Activated T-cell treated with anti-CD3 and anti-CD28 coated beads, Interleukin-2, amount 50 U/mL, for 24 hours (primary cell): ENCODE results near the gene VCL.
"Not testable (repeated sequence)": the region's sequence is repeated elsewhere in the genome, so short reads cannot be mapped to it uniquely, and the experiment has no call there.

Experiments used
- DNase-seq: peaks from one replicate; pipeline ENCODE4 v3.0.0-alpha.2; 2020
- H3K27ac Mint-ChIP-seq: 2 replicates; pipeline ENCODE4 v1.8.0; 2020; ENCODE audit warnings: mild to moderate bottlenecking, mixed read lengths
- H3K27me3 Mint-ChIP-seq: 2 replicates; pipeline ENCODE4 v1.8.0; 2020; ENCODE audit warnings: mixed read lengths
- H3K36me3 Mint-ChIP-seq: 2 replicates; pipeline ENCODE4 v1.8.0; 2020; ENCODE audit warnings: low read depth, mixed read lengths
- H3K4me1 Mint-ChIP-seq: 2 replicates; pipeline ENCODE4 v1.8.0; 2020; ENCODE audit warnings: low read depth, mixed read lengths
- H3K4me3 Mint-ChIP-seq: 2 replicates; pipeline ENCODE4 v1.8.0; 2020; ENCODE audit warnings: mild to moderate bottlenecking, moderate library complexity, mixed read lengths
- H3K9me3 Mint-ChIP-seq: 2 replicates; pipeline ENCODE4 v1.8.0; 2020; ENCODE audit warnings: mixed read lengths

VCL gene

DNA sequence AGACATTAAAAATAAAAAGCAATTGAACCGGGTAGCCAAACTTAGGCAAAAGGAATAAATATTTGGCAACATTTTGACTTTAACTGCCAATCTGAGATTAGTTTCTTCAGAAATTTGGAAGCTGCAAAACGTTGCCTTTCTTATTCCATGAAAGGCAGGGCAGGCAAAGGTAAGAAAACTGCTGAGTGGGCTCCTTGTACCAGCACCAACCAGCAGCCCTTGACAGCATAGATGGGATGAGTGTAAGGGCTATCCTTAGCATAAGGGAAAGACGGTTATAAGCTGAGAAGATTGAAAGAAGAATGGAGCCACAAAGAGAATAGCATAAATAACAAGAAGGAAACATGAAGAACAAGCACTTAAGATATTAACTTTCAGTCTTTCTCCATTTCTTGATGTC lies 124.1 kb downstream of the VCL start:
- Mint-ChIP-seq H3K27ac (peak overlapping the region; percentile 27), H3K27me3 (no peaks in the 10 kb centered on the region)

DNA sequence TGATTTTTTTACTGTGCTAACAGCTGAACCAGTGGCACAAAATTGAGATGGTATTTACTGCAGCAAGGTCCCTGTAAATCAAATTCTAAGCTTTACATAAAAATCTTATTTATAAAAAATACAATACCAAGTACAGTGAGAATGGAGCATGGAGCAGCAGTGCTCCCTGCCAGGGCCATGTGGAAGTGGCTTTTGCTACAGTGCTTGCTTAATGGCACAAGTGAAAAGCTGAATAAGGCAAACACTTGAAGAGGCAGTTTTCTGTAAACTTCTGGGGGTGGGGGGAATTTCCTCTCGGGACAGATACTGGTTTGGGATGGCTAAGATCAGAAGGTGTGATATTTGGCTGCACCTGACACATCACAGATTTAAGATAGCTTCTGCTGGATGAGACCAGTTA lies 125.2 kb downstream of the VCL start:
- H3K4me3 Mint-ChIP-seq = no peak overlapping the region
- no peaks in the 10 kb centered on the region for H3K27me3 Mint-ChIP-seq
- H3K36me3 Mint-ChIP-seq = peaks cover 93% of the 10 kb centered on the region
- DNase-seq = no peak
- peak overlapping the region; percentile 66 for H3K27ac Mint-ChIP-seq
- no peaks in the 10 kb centered on the region for H3K9me3 Mint-ChIP-seq
- H3K4me1 Mint-ChIP-seq = peaks cover 7% of the 10 kb centered on the region

More for the DNA sequence above, 124.1 kb downstream of the VCL start:
- no peak for DNase-seq
- Mint-ChIP-seq H3K9me3 (no peaks in the 10 kb centered on the region), H3K4me3 (no peak overlapping the region), H3K36me3 (peaks cover 98% of the 10 kb centered on the region), H3K4me1 (peaks cover 14% of the 10 kb centered on the region)

- no peak overlapping the region for H3K4me3 Mint-ChIP-seq
- H3K9me3 Mint-ChIP-seq = no peaks in the 10 kb centered on the region
- peaks cover 85% of the 10 kb centered on the region for H3K36me3 Mint-ChIP-seq
- H3K27me3 Mint-ChIP-seq = no peaks in the 10 kb centered on the region
- H3K27ac Mint-ChIP-seq = no peak overlapping the region
- no peak for DNase-seq
- no peaks in the 10 kb centered on the region for H3K4me1 Mint-ChIP-seq
Observed at GRCh38 chr10:74133923-74134820, 136.3 kb downstream of the VCL start.

DNA sequence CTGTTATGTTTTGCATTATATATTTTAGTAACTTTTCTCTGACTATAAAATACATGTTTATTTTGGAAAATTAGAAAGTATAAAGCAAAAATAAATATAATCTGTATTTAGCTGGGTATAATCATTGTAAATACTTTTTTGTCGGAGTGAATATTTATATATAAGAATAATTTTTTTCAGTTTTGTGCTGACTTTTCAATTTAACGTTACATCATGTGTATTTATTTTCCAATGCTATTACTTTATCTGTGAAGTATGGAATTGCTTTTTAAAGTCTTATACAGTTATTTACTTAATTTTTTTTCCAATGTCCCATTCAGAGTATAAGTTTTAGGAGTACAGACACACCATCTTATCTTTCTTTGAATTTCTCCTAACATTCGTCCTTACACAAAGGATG lies 137.5 kb downstream of the VCL start:
- Mint-ChIP-seq H3K27ac (no peak overlapping the region), H3K27me3 (no peaks in the 10 kb centered on the region), H3K36me3 (peaks cover 81% of the 10 kb centered on the region), H3K9me3 (no peaks in the 10 kb centered on the region), H3K4me1 (peaks cover 1% of the 10 kb centered on the region), H3K4me3 (no peak overlapping the region)
- DNase-seq = no peak

DNA sequence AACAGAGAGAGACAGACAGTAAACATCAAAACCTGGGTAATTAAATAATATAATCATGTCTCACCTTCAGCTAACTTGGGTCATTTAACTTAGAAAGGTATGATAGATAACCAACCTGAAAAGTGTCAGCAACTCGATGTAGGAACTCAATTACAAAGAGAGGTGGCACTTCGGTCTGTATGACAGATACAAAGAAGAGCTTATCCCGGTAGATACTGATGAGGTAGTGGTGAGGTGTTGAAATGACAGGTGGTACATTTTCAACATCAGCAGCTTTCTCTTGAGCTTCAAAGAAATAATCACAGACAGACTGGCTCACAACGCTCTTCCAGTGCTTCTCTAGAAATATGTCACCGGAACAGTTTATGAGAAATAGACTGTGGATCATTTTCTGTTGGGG lies 140.1 kb downstream of the VCL start:
- H3K9me3 Mint-ChIP-seq = no peaks in the 10 kb centered on the region
- H3K4me3 Mint-ChIP-seq = no peak overlapping the region
- H3K27me3 Mint-ChIP-seq = no peaks in the 10 kb centered on the region
- H3K27ac Mint-ChIP-seq = no peak overlapping the region
- H3K36me3 Mint-ChIP-seq = peaks cover 73% of the 10 kb centered on the region
- peaks cover 8% of the 10 kb centered on the region for H3K4me1 Mint-ChIP-seq
- no peak for DNase-seq

GRCh38 chr10:74138596-74138995 lies 140.7 kb downstream of the VCL start:
- not testable (repeated sequence) for H3K4me1 Mint-ChIP-seq, H3K27me3 Mint-ChIP-seq, H3K4me3 Mint-ChIP-seq, H3K27ac Mint-ChIP-seq, H3K9me3 Mint-ChIP-seq, DNase-seq
- peaks cover 67% of the 10 kb centered on the region for H3K36me3 Mint-ChIP-seq

DNA sequence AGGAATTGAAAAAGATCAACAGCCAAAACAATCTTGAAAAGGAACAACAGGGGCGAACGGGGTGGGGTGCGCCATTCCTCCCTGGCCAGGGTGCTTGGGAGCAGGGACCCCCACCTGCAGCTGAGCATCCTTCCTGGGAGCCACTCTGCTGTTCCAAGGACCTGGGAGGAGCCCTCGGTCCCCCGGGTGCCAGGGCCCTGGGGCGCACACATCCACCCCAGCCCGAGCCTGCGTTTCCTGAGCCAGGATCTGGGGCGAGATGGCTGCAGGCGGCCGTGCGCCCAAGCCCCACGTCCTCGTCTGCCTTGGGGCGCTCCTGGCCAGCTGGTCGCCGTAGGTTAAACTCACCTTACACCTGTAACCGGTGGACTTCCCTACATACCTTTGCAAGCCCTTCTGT lies 142.1 kb downstream of the VCL start:
- Mint-ChIP-seq H3K27ac (no peak overlapping the region), H3K9me3 (no peaks in the 10 kb centered on the region), H3K27me3 (no peaks in the 10 kb centered on the region), H3K36me3 (peaks cover 58% of the 10 kb centered on the region), H3K4me3 (no peak overlapping the region), H3K4me1 (peaks cover 10% of the 10 kb centered on the region)
- DNase-seq = no peak

DNA sequence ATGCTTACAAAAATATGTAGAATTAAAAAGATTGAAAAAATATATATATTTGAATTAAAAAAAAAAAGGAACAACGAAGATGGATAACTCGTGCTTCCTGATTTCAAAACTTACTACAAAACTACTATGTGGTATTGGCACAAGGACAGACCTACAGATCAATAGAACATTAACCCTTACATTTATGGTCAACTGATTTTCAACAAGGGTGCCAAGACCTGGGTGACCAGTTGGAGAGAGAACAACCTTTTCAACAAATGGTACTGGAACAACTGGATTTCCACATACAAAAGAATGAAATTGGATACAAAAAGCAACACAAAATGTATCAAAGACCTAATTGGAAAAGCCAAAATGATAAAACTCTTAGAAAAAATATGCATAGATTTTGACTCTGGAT lies 142.6 kb downstream of the VCL start:
- DNase-seq = no peak
- Mint-ChIP-seq H3K4me1 (peaks cover 14% of the 10 kb centered on the region), H3K27ac (no peak overlapping the region), H3K9me3 (no peaks in the 10 kb centered on the region), H3K36me3 (peaks cover 58% of the 10 kb centered on the region), H3K4me3 (no peak overlapping the region), H3K27me3 (no peaks in the 10 kb centered on the region)

GRCh38 chr10:74145133-74145532 lies 147.2 kb downstream of the VCL start:
- DNase-seq = no peak
- Mint-ChIP-seq H3K4me3 (no peak overlapping the region), H3K27ac (no peak overlapping the region), H3K9me3 (no peaks in the 10 kb centered on the region), H3K27me3 (no peaks in the 10 kb centered on the region), H3K4me1 (peaks cover 41% of the 10 kb centered on the region), H3K36me3 (peaks cover 53% of the 10 kb centered on the region)

- H3K4me3 Mint-ChIP-seq, DNase-seq, H3K9me3 Mint-ChIP-seq, H3K27me3 Mint-ChIP-seq, H3K27ac Mint-ChIP-seq: not testable (repeated sequence)
- Mint-ChIP-seq H3K36me3 (peaks cover 46% of the 10 kb centered on the region), H3K4me1 (peaks cover 38% of the 10 kb centered on the region)
Observed at GRCh38 chr10:74146980-74147379, 149.1 kb downstream of the VCL start.

DNA sequence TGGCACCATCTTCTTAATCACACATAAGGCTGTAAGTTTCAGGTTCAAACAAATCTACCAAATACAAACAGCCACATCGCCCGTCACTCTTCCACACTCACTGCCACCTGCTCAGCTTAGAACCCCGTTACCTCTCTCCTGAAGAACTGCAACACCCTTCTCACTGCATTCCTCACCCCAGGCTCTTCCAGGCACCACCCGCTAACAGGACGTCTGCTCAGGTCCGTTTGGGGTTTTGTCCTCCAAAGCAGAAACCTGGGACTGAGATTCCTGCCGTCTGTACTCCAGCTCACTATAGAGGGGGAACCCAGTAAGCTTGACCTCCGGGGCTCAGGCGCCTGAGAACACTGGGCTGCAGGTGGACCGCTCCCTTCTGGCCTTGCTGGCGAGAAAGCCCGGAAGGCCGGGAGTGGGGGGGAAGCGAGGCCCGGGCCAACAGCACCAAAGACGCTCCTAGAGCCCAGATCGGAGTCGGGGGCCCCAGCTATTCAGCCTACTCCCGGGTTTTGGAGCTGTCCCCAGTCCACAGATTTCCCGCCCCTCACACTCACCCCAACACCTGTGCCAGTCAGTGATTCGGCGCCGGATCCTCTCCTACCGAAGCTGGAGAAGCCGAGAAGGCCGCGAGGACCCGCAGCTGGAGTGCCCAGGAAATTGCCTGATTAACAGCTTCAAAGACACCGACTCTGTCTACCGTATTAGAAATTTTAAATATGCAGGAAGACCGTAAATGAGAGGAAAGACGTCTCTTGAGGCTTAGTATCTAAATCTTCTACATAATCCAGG lies 152.5 kb downstream of the VCL start, which contains the start of gene AP3M1:
AP3M1 (minus strand) TSS at position 625 of the 786 bp plus-strand sequence. CDS start 12,449 bp downstream, outside the sequence.
- DNase-seq = peak; percentile 84
- peaks cover 49% of the 10 kb centered on the region for H3K4me1 Mint-ChIP-seq
- peaks cover 42% of the 10 kb centered on the region for H3K36me3 Mint-ChIP-seq
- H3K9me3 Mint-ChIP-seq = no peaks in the 10 kb centered on the region
- H3K27ac Mint-ChIP-seq = no peak within 1 kb of the TSS
- H3K27me3 Mint-ChIP-seq = no peaks in the 10 kb centered on the region
- no peak within 1 kb of the TSS for H3K4me3 Mint-ChIP-seq

DNA sequence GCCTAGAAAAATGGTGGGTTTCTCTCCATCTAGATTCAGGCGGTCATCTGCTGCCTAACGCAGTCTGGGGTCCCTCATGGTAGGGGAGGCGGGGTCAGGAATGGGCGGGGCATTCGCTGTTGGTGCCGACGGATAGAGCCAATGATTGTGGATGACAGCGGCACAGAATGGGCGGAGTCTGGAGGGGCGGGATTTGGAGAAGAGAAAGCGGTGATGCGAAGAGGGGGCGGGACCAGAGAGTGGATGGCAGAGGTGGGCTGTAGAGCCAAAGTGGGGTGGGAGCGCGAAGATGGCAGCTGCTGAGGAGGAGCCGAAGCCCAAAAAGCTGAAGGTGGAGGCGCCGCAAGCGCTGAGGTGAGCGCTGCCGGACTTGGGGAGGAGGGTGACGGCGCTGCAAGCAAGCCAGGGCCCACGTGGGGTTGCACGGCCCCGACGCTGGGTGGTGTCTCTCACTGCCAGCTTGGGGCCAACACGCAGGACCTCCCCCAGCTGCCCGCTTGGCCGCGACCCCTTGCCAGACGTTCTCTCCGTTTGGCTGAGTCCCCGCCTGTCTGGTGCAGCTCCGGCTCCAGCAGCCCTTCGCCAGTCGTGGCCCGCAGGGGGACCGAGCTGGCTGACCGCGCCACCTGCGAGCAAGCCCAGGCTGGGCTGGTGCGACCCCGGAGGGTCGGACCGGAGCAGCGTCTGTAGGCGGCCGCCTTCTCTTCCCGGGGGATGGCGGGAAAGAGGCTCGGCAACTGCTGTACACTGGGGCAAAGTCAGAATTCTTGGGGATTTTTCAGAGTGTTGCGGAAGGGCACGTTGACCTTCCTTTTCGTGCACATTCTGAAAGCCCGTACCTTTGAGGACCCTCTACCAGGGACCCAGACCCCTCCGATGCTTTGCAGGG lies 153.3 kb downstream of the VCL start, which contains the start of gene ADK:
ADK (plus strand) TSS at position 232 of the 889 bp plus-strand sequence; CDS start at position 290, 58 bp downstream.
- Mint-ChIP-seq H3K36me3 (peaks cover 36% of the 10 kb centered on the region), H3K9me3 (no peaks in the 10 kb centered on the region), H3K4me3 (no peak within 1 kb of the TSS), H3K4me1 (peaks cover 45% of the 10 kb centered on the region), H3K27ac (no peak within 1 kb of the TSS), H3K27me3 (no peaks in the 10 kb centered on the region)
- DNase-seq = peak; percentile 100

DNA sequence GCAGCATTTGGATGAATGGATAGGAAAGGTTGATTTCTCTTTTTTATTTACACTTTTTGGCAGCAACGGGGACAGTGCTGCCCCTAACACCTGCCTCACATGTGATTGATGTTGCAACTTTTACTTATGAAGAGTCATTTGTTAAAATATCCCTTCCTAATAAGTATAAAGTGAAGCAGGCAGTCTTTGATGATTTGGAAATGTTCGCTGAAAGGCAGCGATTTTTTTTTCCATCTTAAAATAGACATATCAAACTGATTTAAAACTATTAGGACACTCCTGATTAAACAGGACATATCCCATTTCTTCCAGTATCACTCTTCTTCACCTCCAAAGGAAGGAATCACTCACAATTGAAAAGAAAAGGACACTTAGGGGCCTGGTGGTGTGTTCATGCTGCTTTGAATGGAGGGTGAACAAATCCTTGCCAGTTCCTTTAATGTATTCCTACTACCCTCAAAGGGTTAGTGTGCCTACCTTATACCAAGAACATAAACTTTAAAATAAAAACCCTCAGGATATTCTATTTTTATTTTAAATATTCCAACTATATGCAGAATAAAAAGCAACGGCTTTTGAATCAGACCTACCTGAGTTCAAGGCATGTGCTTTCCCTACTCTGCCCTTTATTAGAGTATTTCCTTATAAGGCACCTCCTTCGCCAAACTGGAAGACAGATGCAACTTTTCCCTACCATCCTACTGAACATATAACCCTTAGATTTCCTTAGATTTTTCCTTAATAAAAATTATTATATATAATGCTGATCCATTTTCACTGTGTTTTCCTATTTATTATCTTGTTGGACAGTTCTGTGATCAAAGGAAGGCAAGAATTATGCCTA lies 154.2 kb downstream of the VCL start:
- Mint-ChIP-seq H3K9me3 (no peaks in the 10 kb centered on the region), H3K27ac (no peak overlapping the region), H3K27me3 (no peaks in the 10 kb centered on the region), H3K4me3 (no peak overlapping the region), H3K4me1 (peaks cover 42% of the 10 kb centered on the region), H3K36me3 (peaks cover 27% of the 10 kb centered on the region)
- DNase-seq = no peak
